IMR-90 (cell line): ENCODE data around the gene SLC22A25. TPM values are rescaled to one million over a fixed set of nuclear protein-coding genes. Genes with fewer than 3 reads are reported as not detected.

Source experiments
- ATAC-seq: fragments of 200-7000 bp; cut with Tn5 transposase; 2 replicates; pipeline ENCODE4 v1.9.1; 2020; ENCODE audit warnings: low read depth, mild to moderate bottlenecking, moderate library complexity
- BruUV-seq: library from RNA; stranded (reverse); fragments of 400-500 nt; replicated peaks from 2 replicates; lab custom pipeline; 2021; lab: Mats Ljungman, UMichigan
- CTCF ChIA-PET: fragments of 300-600 bp; formaldehyde crosslinking; extraction: SDS; loops from one replicate; lab custom pipeline; 2021; ENCODE audit warnings: antibody characterized with exemption; lab: Yijun Ruan, JAX
- POLR2A ChIA-PET: fragments of 300-600 bp; sonication (Branson Sonifier 250); formaldehyde crosslinking; loops from one replicate; lab custom pipeline; 2022; ENCODE audit warnings: antibody characterized with exemption; ENCODE audit not compliant: unreplicated experiment; lab: Charles Lee
- DNase-seq: peaks from one replicate; pipeline ENCODE4 v3.0.0; 2013
- H2AFZ ChIP-seq: replicated peaks from 2 replicates; pipeline ENCODE3; 2013; ENCODE audit warnings: low read length, mild to moderate bottlenecking; ENCODE audit not compliant: poor library complexity
- H2AK5ac ChIP-seq: 2 replicates; pipeline ENCODE4 v1.6.1; 2013; ENCODE audit warnings: low read depth, low read length, inconsistent platforms
- H2AK9ac ChIP-seq: replicated peaks from 2 replicates; pipeline ENCODE3; 2013; ENCODE audit warnings: mild to moderate bottlenecking, low read depth, low read length, moderate library complexity; ENCODE audit not compliant: poor library complexity
- H2BK120ac ChIP-seq: 2 replicates; pipeline ENCODE4 v1.6.1; 2013; ENCODE audit warnings: low read depth, low read length, inconsistent platforms
- H2BK15ac ChIP-seq: 3 replicates; pipeline ENCODE4 v1.6.1; 2013; ENCODE audit warnings: low read depth, low read length, inconsistent platforms
- H2BK20ac ChIP-seq: 2 replicates; pipeline ENCODE4 v1.6.1; 2013; ENCODE audit warnings: low read depth, mild to moderate bottlenecking, inconsistent platforms, low read length, moderate library complexity
- H2BK5ac ChIP-seq: 2 replicates; pipeline ENCODE4 v1.6.1; 2013; ENCODE audit warnings: mild to moderate bottlenecking, low read depth, low read length, inconsistent platforms; ENCODE audit not compliant: poor library complexity, severe bottlenecking
- H3K14ac ChIP-seq: replicated peaks from 2 replicates; pipeline ENCODE4 v1.6.1; 2013; ENCODE audit warnings: low read depth, low read length, inconsistent platforms
- H3K18ac ChIP-seq: 2 replicates; pipeline ENCODE4 v1.6.1; 2013; ENCODE audit warnings: low read depth, low read length, control low read depth
- H3K23ac ChIP-seq: 2 replicates; pipeline ENCODE4 v1.6.1; 2013; ENCODE audit warnings: low read depth, low read length, inconsistent platforms
- H3K27ac ChIP-seq: 2 replicates; pipeline ENCODE4 v1.5.1; 2013; ENCODE audit warnings: mild to moderate bottlenecking, control low read depth, low read length; ENCODE audit not compliant: insufficient read depth
- H3K27me3 ChIP-seq: 2 replicates; pipeline ENCODE4 v1.6.1; 2013; ENCODE audit warnings: low read length; ENCODE audit not compliant: control insufficient read depth, insufficient read depth
- H3K36me3 ChIP-seq: 2 replicates; pipeline ENCODE4 v1.6.1; 2013; ENCODE audit warnings: low read length, mixed read lengths; ENCODE audit not compliant: control insufficient read depth, insufficient read depth
- H3K4ac ChIP-seq: 2 replicates; pipeline ENCODE4 v1.6.1; 2013; ENCODE audit warnings: low read depth, low read length, inconsistent platforms
- H3K4me1 ChIP-seq: 2 replicates; pipeline ENCODE4 v1.6.1; 2013; ENCODE audit warnings: low read length, mixed read lengths; ENCODE audit not compliant: control insufficient read depth, insufficient read depth
- H3K4me2 ChIP-seq: 2 replicates; pipeline ENCODE4 v1.6.1; 2013; ENCODE audit warnings: low read depth, mild to moderate bottlenecking, control low read depth, low read length, moderate library complexity
- H3K4me3 ChIP-seq: 2 replicates; pipeline ENCODE4 v1.5.1; 2013; ENCODE audit warnings: low read depth, mild to moderate bottlenecking, control low read depth, low read length, moderate library complexity; ENCODE audit not compliant: insufficient read depth
- H3K56ac ChIP-seq: 2 replicates; pipeline ENCODE4 v1.6.1; 2013; ENCODE audit warnings: low read length, inconsistent platforms; ENCODE audit not compliant: insufficient read depth; ENCODE audit errors: extremely low read depth
- H3K79me1 ChIP-seq, 2 experiments: 2 replicates each; pipeline ENCODE4 v1.6.1; 2013; ENCODE audit warnings: low read length in 2 of 2, inconsistent platforms in 1 of 2, low read depth in 1 of 2
- H3K9ac ChIP-seq: 2 replicates; pipeline ENCODE4 v1.6.1; 2013; ENCODE audit warnings: low read depth, low read length, control low read depth
- H3K9me1 ChIP-seq: 2 replicates; pipeline ENCODE4 v1.6.1; 2013; ENCODE audit warnings: low read length, inconsistent platforms; ENCODE audit not compliant: insufficient read depth
- H3K9me3 ChIP-seq: 2 replicates; pipeline ENCODE4 v1.6.1; 2013; ENCODE audit warnings: low read length; ENCODE audit not compliant: control insufficient read depth, insufficient read depth
- H4K20me1 ChIP-seq: 2 replicates; pipeline ENCODE4 v1.6.1; 2013; ENCODE audit warnings: low read length, inconsistent platforms; ENCODE audit not compliant: insufficient read depth
- H4K5ac ChIP-seq: 2 replicates; pipeline ENCODE4 v1.6.1; 2013; ENCODE audit warnings: mild to moderate bottlenecking, low read depth, low read length, control low read depth
- H4K8ac ChIP-seq, 2 experiments: 2 replicates each; pipeline ENCODE4 v1.6.1; 2013; ENCODE audit warnings: low read depth in 2 of 2, low read length in 2 of 2, control low read depth in 1 of 2, inconsistent platforms in 1 of 2
- H4K91ac ChIP-seq: 2 replicates; pipeline ENCODE4 v1.6.1; 2013; ENCODE audit warnings: low read depth, low read length, inconsistent platforms; ENCODE audit not compliant: insufficient read depth
- BHLHE40 ChIP-seq: fragments of 150-350 bp; IDR thresholded peaks from 2 replicates; pipeline ENCODE4 v1.6.1; 2016; ENCODE audit warnings: mild to moderate bottlenecking, low read depth, low read length
- CEBPB ChIP-seq: IDR thresholded peaks from 2 replicates; pipeline ENCODE4 v1.6.1; 2012; ENCODE audit warnings: low read depth, low read length, improper control_type of control experiment
- CHD1 ChIP-seq: IDR thresholded peaks from 2 replicates; pipeline ENCODE4 v1.6.1; 2012; ENCODE audit warnings: low read depth, low read length, improper control_type of control experiment
- FOS ChIP-seq: fragments of 150-350 bp; IDR thresholded peaks from 2 replicates; pipeline ENCODE4 v1.6.1; 2016; ENCODE audit warnings: low read depth, low read length
- MAFK ChIP-seq: IDR thresholded peaks from 2 replicates; pipeline ENCODE4 v1.6.1; 2012; ENCODE audit warnings: low read depth, low read length, improper control_type of control experiment
- MAZ ChIP-seq: IDR thresholded peaks from 2 replicates; pipeline ENCODE4 v1.6.1; 2012; ENCODE audit warnings: low read depth, mild to moderate bottlenecking, low read length, improper control_type of control experiment, moderate library complexity, borderline replicate concordance
- MXI1 ChIP-seq: IDR thresholded peaks from 2 replicates; pipeline ENCODE4 v1.6.1; 2012; ENCODE audit warnings: low read depth, mild to moderate bottlenecking, low read length, moderate library complexity, borderline replicate concordance
- NFE2L2 ChIP-seq: fragments of 150-350 bp; IDR thresholded peaks from 2 replicates; pipeline ENCODE4 v1.6.1; 2016; ENCODE audit warnings: low read depth, mild to moderate bottlenecking, low read length
- POLR2A ChIP-seq: IDR thresholded peaks from 2 replicates; pipeline ENCODE4 v1.6.1; 2012; ENCODE audit warnings: mild to moderate bottlenecking, low read depth, low read length
- RAD21 ChIP-seq: IDR thresholded peaks from 2 replicates; pipeline ENCODE4 v1.6.1; 2012; ENCODE audit warnings: low read length, improper control_type of control experiment
- RCOR1 ChIP-seq: IDR thresholded peaks from 2 replicates; pipeline ENCODE4 v1.6.1; 2012; ENCODE audit warnings: mild to moderate bottlenecking, low read length, improper control_type of control experiment; ENCODE audit not compliant: insufficient replicate concordance
- RFX5 ChIP-seq: IDR thresholded peaks from 2 replicates; pipeline ENCODE4 v1.8.0; 2012; ENCODE audit warnings: low read depth, mild to moderate bottlenecking, low read length, moderate library complexity
- SMC3 ChIP-seq: fragments of 150-350 bp; IDR thresholded peaks from 2 replicates; pipeline ENCODE4 v1.6.1; 2016; ENCODE audit warnings: low read depth, mild to moderate bottlenecking, antibody characterized with exemption, low read length, moderate library complexity
- WGBS, 2 experiments: methylation state at CpG; one replicate each; pipeline versions ENCODE4 v1.1.5 to v1.1.7; 2013; ENCODE audit warnings: missing lambda C conversion rate in 2 of 2; ENCODE audit not compliant: insufficient read length in 1 of 2; ENCODE audit errors: extremely low coverage in 2 of 2; 5-methylcytosine and 5-hydroxymethylcytosine counted together
- dilution Hi-C: fragments of 300-500 bp; cut with HindIII; formaldehyde crosslinking; loops from one replicate; pipeline ENCODE4 v1.14.3; 2018; ENCODE audit warnings: low sequenced_read_pairs; ENCODE audit not compliant: unreplicated experiment
- in situ Hi-C: fragments of 300-500 bp; cut with MboI; formaldehyde crosslinking; loops from 3 replicates; pipeline ENCODE4 v1.14.3; 2019; ENCODE audit warnings: low sequenced_read_pairs, inconsistent platforms, mixed read lengths
- intact Hi-C: fragments of 100-400 bp; cut with micrococcal nuclease; formaldehyde crosslinking; loops from 2 replicates; pipeline ENCODE4 v1.10.0; 2022
- polyA plus RNA-seq, 3 experiments: library from polyadenylated mRNA; depleted of rRNA; stranded (reverse); fragments of >200 nt; gene quantifications; 2 replicates each; pipeline ENCODE4 v1.2.3, GENCODE V29; 2012; ENCODE audit warnings: low replicate concordance in 1 of 3
- total RNA-seq: library from RNA; depleted of rRNA; stranded (reverse); fragments of >200 nt; gene quantifications from 2 replicates; pipeline ENCODE4 v1.2.3, GENCODE V29; 2012
- TF ChIP-seq, protein P1 (sequence below): fragments of 150-350 bp; IDR thresholded peaks from 2 replicates; pipeline ENCODE4 v1.6.1; 2016; ENCODE audit warnings: low read depth, mild to moderate bottlenecking, low read length, moderate library complexity, borderline replicate concordance
- TF ChIP-seq, protein P2 (sequence below): fragments of 150-350 bp; IDR thresholded peaks from 2 replicates; pipeline ENCODE4 v1.6.1; 2017; ENCODE audit warnings: mild to moderate bottlenecking, antibody characterized with exemption, low read length, low read depth
- TF ChIP-seq, protein P3 (sequence below): conservative IDR thresholded peaks from 2 replicates; pipeline ENCODE4 v1.5.1; 2012; ENCODE audit warnings: mild to moderate bottlenecking, low read depth, low read length, improper control_type of control experiment

The SLC22A25 gene
- total and polyA plus RNA-seq, 2 of the 4 experiments (the other 2 are of a cell fraction) = not detected

DNA sequence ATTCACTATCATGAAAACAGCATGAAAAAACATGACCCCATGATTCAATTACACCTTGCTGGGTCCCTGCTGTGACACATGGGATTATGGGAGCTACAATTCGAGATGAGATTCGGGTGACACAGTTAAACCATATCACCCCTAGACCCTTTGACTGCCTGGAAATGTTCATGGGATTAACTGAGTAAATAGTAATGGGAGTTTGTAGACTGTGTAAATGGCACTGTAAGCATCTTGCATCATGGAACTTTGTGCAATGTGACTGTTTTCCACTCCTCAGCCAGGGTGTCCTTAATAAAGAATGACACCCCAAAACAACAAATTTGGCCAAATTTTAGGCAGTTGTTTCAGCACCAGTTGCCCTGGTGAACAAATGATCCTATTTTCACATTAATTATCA, 7.9 kb upstream of the SLC22A25 start:
- intact Hi-C loops = no loop called here
- dilution Hi-C loops = no loop called here
- Histone ChIP-seq H3K4ac (no peak overlapping the region), H3K27ac (no peak overlapping the region), H3K4me2 (no peak overlapping the region), H4K20me1 (no peaks in the 10 kb centered on the region), H3K9ac (no peak overlapping the region), H4K5ac (no peak overlapping the region), H3K27me3 (no peaks in the 10 kb centered on the region), H3K56ac (no peak overlapping the region), H3K4me1 (no peaks in the 10 kb centered on the region), H3K4me3 (no peak overlapping the region), H2AK5ac (no peak overlapping the region), H3K9me3 (no peaks in the 10 kb centered on the region), H2BK5ac (no peak overlapping the region), H3K9me1 (no peaks in the 10 kb centered on the region), H3K79me1 (no peaks in the 10 kb centered on the region), H3K18ac (no peak overlapping the region), H3K23ac (no peak overlapping the region), H2BK20ac (no peak overlapping the region), H3K36me3 (no peaks in the 10 kb centered on the region), H3K14ac (no peak overlapping the region), H2BK15ac (no peak overlapping the region), H4K91ac (no peak overlapping the region), H2BK120ac (no peak overlapping the region), H4K8ac (no peak overlapping the region), H2AFZ (no peak overlapping the region), H2AK9ac (no peak overlapping the region)
- ATAC-seq (no peak), DNase-seq (no peak)
- ChIA-PET CTCF (no interaction called here), POLR2A (no interaction called here)
- no CpG with 5 or more reads among the region's 2 CpGs for WGBS, 2 experiments
- in situ Hi-C loops = no loop called here
- TF ChIP-seq RAD21 (no peak), MAFK (no peak), RCOR1 (no peak), MAZ (no peak), RFX5 (no peak), NFE2L2 (no peak), SMC3 (no peak), CHD1 (no peak), MXI1 (no peak), POLR2A (no peak), CEBPB (no peak), BHLHE40 (no peak), FOS (no peak)
- TF ChIP-seq, protein P1, sequence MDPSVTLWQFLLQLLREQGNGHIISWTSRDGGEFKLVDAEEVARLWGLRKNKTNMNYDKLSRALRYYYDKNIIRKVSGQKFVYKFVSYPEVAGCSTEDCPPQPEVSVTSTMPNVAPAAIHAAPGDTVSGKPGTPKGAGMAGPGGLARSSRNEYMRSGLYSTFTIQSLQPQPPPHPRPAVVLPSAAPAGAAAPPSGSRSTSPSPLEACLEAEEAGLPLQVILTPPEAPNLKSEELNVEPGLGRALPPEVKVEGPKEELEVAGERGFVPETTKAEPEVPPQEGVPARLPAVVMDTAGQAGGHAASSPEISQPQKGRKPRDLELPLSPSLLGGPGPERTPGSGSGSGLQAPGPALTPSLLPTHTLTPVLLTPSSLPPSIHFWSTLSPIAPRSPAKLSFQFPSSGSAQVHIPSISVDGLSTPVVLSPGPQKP = no peak
- TF ChIP-seq, protein P2, sequence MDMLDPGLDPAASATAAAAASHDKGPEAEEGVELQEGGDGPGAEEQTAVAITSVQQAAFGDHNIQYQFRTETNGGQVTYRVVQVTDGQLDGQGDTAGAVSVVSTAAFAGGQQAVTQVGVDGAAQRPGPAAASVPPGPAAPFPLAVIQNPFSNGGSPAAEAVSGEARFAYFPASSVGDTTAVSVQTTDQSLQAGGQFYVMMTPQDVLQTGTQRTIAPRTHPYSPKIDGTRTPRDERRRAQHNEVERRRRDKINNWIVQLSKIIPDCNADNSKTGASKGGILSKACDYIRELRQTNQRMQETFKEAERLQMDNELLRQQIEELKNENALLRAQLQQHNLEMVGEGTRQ = no peak
- TF ChIP-seq, protein P3, sequence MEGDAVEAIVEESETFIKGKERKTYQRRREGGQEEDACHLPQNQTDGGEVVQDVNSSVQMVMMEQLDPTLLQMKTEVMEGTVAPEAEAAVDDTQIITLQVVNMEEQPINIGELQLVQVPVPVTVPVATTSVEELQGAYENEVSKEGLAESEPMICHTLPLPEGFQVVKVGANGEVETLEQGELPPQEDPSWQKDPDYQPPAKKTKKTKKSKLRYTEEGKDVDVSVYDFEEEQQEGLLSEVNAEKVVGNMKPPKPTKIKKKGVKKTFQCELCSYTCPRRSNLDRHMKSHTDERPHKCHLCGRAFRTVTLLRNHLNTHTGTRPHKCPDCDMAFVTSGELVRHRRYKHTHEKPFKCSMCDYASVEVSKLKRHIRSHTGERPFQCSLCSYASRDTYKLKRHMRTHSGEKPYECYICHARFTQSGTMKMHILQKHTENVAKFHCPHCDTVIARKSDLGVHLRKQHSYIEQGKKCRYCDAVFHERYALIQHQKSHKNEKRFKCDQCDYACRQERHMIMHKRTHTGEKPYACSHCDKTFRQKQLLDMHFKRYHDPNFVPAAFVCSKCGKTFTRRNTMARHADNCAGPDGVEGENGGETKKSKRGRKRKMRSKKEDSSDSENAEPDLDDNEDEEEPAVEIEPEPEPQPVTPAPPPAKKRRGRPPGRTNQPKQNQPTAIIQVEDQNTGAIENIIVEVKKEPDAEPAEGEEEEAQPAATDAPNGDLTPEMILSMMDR = no peak
- no TSS peak for BruUV-seq
